ENCODE measurements around the gene SYT14.
"Not testable (repeated sequence)": the region's sequence is repeated elsewhere in the genome, so short reads cannot be mapped to it uniquely, and the experiment has no call there.

SYT14 gene

DNA sequence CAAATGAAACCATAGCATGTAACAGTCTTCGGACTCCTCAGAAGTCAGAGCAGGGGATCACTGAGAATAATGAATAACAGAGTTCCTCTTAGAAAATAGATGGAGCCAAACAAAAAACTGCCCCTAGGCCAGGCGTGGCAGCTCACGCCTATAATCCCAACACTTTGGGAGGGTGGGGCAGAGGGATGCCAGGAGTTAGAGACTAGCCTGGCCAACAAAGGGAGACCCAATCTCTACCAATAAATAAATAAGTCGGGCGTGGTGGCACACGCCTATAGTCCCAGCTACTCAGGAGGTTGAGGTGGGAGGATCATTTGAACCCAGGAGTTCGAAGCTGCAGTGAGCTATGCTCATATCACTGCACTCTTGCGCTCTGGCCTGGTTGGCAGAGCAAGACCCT lies 236.1 kb downstream of the SYT14 start:
- Histone ChIP-seq H3K27me3 (ENCODE audit: control insufficient read depth in 2 of 2, insufficient read depth in 2 of 2, low read length in 2 of 2) (no peaks in the 10 kb centered on the region), H3K4me3 (ENCODE audit: low read length in 2 of 2) (no peak overlapping the region), H3K9ac (ENCODE audit: low read depth in 1 of 2, low read length in 2 of 2) (no peak overlapping the region), H3K4me1 (ENCODE audit: control insufficient read depth in 2 of 2, insufficient read depth in 2 of 2, low read length in 2 of 2) (no peaks in the 10 kb centered on the region), H3K36me3 (ENCODE audit: control insufficient read depth in 2 of 2, insufficient read depth in 2 of 2, low read length in 2 of 2) (no peaks in the 10 kb centered on the region), H3K27ac (ENCODE audit: low read depth in 2 of 2, low read length in 2 of 2) (no peak overlapping the region), H3K9me3 (ENCODE audit: control insufficient read depth in 2 of 2, low read length in 2 of 2) (no peaks in the 10 kb centered on the region)

DNA sequence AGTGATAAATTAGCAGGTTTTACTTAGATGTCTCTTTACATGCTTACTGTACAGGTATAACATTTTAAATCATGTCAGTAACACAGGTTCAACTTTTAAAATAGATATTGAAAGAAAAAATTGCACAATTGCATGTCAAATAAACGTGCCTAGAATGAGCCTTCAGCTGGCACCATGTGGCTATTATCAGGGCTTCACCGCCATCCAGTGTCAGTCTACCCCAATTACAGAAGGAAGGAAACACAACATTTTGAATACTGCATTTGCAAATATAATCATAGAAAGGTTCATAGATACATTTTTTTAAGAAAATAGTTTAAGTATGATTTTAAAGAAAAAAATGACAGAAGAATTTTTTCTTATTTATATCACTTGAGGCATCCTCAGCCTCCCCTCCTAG lies 247.0 kb downstream of the SYT14 start:
- Histone ChIP-seq H3K9me3 (ENCODE audit: control insufficient read depth in 2 of 2, low read length in 2 of 2) (no peaks in the 10 kb centered on the region), H3K4me1 (ENCODE audit: control insufficient read depth in 2 of 2, insufficient read depth in 2 of 2, low read length in 2 of 2) (no peaks in the 10 kb centered on the region), H3K27me3 (ENCODE audit: control insufficient read depth in 2 of 2, insufficient read depth in 2 of 2, low read length in 2 of 2) (no peaks in the 10 kb centered on the region), H3K36me3 (ENCODE audit: control insufficient read depth in 2 of 2, insufficient read depth in 2 of 2, low read length in 2 of 2) (no peaks in the 10 kb centered on the region), H3K4me3 (ENCODE audit: low read length in 2 of 2) (no peak overlapping the region), H3K9ac (ENCODE audit: low read depth in 1 of 2, low read length in 2 of 2) (no peak overlapping the region), H3K27ac (ENCODE audit: low read depth in 2 of 2, low read length in 2 of 2) (no peak overlapping the region)

DNA sequence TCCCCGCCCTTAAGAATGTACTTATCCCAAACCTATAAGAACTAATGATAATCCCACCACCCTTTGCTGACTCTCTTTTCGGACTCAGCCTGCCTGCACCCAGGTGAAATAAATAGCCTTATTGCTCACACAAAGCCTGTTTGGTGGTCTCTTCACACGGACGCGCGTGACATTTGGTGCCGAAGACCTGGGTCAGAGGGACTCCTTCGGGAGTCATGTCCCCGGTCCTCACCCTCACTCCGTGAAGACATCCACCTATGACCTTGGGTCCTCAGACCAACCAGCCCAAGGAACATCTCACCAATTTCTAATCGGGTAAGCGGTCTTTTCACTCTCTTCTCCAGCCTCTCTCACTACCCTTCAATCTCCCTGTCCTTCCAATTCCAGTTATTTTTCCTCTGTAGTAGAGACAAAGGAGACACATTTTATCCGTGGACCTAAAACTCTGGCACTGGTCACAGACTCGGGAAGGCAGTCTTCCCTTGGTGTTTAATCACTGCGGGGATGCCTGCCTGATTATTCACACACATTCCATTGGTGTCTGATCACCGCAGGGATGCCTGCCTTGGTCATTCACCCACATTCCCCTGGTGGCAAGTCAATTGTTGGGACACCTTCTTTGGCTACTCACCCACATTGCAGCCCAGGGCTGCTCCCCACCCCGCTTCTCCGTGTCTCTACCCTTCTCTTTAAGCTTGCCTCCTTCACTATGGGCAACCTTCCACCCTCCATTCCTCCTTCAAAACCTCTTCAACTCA lies 250.0 kb downstream of the SYT14 start:
- H3K36me3 ChIP-seq (ENCODE audit: control insufficient read depth in 2 of 2, insufficient read depth in 2 of 2, low read length in 2 of 2); H3K9ac ChIP-seq (ENCODE audit: low read depth in 1 of 2, low read length in 2 of 2): not testable (repeated sequence)

DNA sequence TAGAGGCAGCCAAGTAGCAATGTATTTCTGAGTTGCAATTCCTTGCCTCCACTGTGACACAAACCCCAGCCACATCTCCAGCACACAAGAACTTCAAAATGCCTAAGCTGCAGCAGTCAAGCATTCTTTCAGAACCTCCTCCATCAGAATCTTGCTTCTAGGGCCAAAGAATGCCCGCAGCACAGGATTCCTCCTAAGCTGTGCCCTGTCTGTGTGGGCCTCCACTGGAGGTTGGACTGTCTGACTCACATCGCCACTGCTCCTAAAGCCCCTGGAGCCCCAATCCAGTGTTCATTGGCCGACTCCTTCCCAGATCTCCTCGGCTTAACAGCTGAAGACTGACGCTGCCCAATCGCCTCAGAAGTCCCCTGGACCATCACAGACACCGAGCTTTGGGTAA lies 251.4 kb downstream of the SYT14 start:
- H3K9me3 ChIP-seq (ENCODE audit: control insufficient read depth in 2 of 2, low read length in 2 of 2) = no peaks in the 10 kb centered on the region
- H3K27ac ChIP-seq (ENCODE audit: low read depth in 2 of 2, low read length in 2 of 2) = no peak overlapping the region
- no peak overlapping the region for H3K4me3 ChIP-seq (ENCODE audit: low read length in 2 of 2)
- no peak overlapping the region for H3K9ac ChIP-seq (ENCODE audit: low read depth in 1 of 2, low read length in 2 of 2)
- no peaks in the 10 kb centered on the region for H3K4me1 ChIP-seq (ENCODE audit: control insufficient read depth in 2 of 2, insufficient read depth in 2 of 2, low read length in 2 of 2)
- H3K27me3 ChIP-seq (ENCODE audit: control insufficient read depth in 2 of 2, insufficient read depth in 2 of 2, low read length in 2 of 2) = no peaks in the 10 kb centered on the region
- H3K36me3 ChIP-seq (ENCODE audit: control insufficient read depth in 2 of 2, insufficient read depth in 2 of 2, low read length in 2 of 2) = no peaks in the 10 kb centered on the region

More for the DNA sequence above, 250.0 kb downstream of the SYT14 start:
- H3K27ac ChIP-seq (ENCODE audit: low read depth in 2 of 2, low read length in 2 of 2); H3K9me3 ChIP-seq (ENCODE audit: control insufficient read depth in 2 of 2, low read length in 2 of 2); H3K4me3 ChIP-seq (ENCODE audit: low read length in 2 of 2); H3K4me1 ChIP-seq (ENCODE audit: control insufficient read depth in 2 of 2, insufficient read depth in 2 of 2, low read length in 2 of 2); H3K27me3 ChIP-seq (ENCODE audit: control insufficient read depth in 2 of 2, insufficient read depth in 2 of 2, low read length in 2 of 2): not testable (repeated sequence)

DNA sequence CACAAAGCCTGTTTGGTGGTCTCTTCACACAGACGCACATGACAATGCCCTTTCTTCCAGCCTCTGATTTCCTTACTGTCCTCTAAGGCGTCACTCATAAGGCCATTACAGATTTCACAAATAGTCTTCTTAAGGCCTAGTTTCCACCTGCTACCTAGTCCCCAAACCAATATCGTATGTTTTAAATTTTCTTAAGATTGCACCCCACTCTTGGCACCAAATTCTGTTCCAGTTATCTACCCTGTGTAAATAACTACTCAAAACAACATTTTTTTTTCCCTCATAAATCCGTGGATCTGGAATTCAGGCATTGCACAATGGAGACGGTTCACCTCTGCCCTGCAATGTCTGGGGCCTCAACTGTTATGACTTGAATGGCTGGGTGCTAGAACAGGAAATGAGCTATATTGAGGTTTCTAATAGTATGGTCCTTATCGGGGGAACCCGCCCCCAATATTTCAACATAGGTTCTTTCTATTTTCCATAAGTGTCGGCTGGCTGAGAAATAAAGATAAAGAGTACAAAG lies 257.7 kb downstream of the SYT14 start:
- no peak overlapping the region for H3K9ac ChIP-seq (ENCODE audit: low read depth in 1 of 2, low read length in 2 of 2)
- H3K27me3 ChIP-seq (ENCODE audit: control insufficient read depth in 2 of 2, insufficient read depth in 2 of 2, low read length in 2 of 2) = no peaks in the 10 kb centered on the region
- H3K36me3 ChIP-seq (ENCODE audit: control insufficient read depth in 2 of 2, insufficient read depth in 2 of 2, low read length in 2 of 2) = no peaks in the 10 kb centered on the region
- H3K4me3 ChIP-seq (ENCODE audit: low read length in 2 of 2) = no peak overlapping the region
- H3K27ac ChIP-seq (ENCODE audit: low read depth in 2 of 2, low read length in 2 of 2) = no peak overlapping the region
- H3K4me1 ChIP-seq (ENCODE audit: control insufficient read depth in 2 of 2, insufficient read depth in 2 of 2, low read length in 2 of 2) = no peaks in the 10 kb centered on the region
- H3K9me3 ChIP-seq (ENCODE audit: control insufficient read depth in 2 of 2, low read length in 2 of 2) = peaks cover 0 to 2% of the 10 kb centered on the region in 2 donors

DNA sequence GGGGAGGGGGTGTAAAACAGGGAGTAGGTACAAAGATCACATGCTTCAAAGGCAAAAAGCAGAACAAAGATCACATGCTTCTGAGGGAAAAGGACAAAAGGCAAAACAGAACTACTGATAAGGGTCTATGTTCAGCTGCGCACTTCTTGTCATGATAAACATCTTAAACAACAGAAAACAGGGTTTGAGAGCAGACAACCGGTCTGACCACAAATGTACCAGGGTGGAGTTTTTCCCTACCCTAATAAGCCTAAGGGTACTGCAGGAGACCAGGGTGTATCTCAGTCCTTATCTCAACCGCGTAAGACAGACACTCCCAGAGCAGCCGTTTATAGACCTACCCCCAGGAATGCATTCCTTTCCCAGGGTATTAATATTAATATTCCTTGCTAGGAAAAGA lies 258.2 kb downstream of the SYT14 start:
- H3K9ac ChIP-seq (ENCODE audit: low read depth in 1 of 2, low read length in 2 of 2); H3K27me3 ChIP-seq (ENCODE audit: control insufficient read depth in 2 of 2, insufficient read depth in 2 of 2, low read length in 2 of 2); H3K4me3 ChIP-seq (ENCODE audit: low read length in 2 of 2); H3K9me3 ChIP-seq (ENCODE audit: control insufficient read depth in 2 of 2, low read length in 2 of 2); H3K36me3 ChIP-seq (ENCODE audit: control insufficient read depth in 2 of 2, insufficient read depth in 2 of 2, low read length in 2 of 2); H3K27ac ChIP-seq (ENCODE audit: low read depth in 2 of 2, low read length in 2 of 2); H3K4me1 ChIP-seq (ENCODE audit: control insufficient read depth in 2 of 2, insufficient read depth in 2 of 2, low read length in 2 of 2): not testable (repeated sequence)

DNA sequence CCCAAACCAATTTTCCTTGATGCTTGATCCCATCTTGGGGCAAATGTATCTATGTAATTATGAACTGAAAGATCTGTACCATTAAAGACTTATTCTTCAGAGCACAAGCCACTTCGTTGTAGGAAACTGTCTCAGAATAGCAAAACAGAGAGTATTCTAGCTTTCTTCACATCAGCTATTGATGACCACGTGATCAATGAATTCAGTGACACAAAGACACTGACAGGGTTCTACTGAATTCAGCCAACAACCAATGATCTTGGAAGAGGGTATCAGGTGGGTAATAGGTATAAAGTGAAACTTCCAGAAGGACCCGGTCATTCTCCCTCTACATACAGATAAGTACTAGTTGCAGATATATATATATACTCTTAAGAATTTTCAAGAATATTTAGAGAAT lies 260.8 kb downstream of the SYT14 start:
- Histone ChIP-seq H3K9me3 (ENCODE audit: control insufficient read depth in 2 of 2, low read length in 2 of 2) (peaks cover 0 to 2% of the 10 kb centered on the region in 2 donors), H3K4me1 (ENCODE audit: control insufficient read depth in 2 of 2, insufficient read depth in 2 of 2, low read length in 2 of 2) (no peaks in the 10 kb centered on the region), H3K9ac (ENCODE audit: low read depth in 1 of 2, low read length in 2 of 2) (no peak overlapping the region), H3K36me3 (ENCODE audit: control insufficient read depth in 2 of 2, insufficient read depth in 2 of 2, low read length in 2 of 2) (no peaks in the 10 kb centered on the region), H3K4me3 (ENCODE audit: low read length in 2 of 2) (no peak overlapping the region), H3K27me3 (ENCODE audit: control insufficient read depth in 2 of 2, insufficient read depth in 2 of 2, low read length in 2 of 2) (no peaks in the 10 kb centered on the region), H3K27ac (ENCODE audit: low read depth in 2 of 2, low read length in 2 of 2) (no peak overlapping the region)

DNA sequence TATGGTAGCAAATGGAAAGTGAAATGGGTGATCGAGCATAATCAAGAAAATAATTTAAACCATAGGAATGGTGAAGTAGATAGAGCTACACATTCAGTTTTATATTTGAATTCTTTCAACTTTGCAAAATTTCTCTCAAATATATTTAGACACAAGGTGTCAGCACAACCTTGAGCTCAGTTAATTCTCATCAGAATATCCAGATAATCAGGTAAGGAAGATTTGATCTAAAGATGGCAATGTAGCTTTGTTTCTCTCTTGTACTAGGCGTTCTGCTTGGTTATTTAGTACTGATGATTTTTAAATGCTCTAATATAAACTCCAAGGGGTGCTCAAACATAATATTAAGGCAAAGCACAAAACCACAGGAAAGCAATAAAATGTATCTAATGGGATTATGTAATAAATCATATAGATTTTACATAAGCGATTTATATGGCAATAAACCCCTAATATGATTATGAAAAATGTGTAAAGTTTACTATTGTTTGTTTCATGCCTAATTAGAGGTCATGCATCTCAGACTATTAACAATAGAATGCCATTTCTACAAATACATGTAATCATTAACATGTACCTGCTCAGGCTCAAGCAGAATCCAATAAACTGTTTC lies 262.2 kb downstream of the SYT14 start:
- Histone ChIP-seq H3K4me1 (ENCODE audit: control insufficient read depth in 2 of 2, insufficient read depth in 2 of 2, low read length in 2 of 2) (no peaks in the 10 kb centered on the region), H3K27ac (ENCODE audit: low read depth in 2 of 2, low read length in 2 of 2) (no peak overlapping the region), H3K4me3 (ENCODE audit: low read length in 2 of 2) (no peak overlapping the region), H3K27me3 (ENCODE audit: control insufficient read depth in 2 of 2, insufficient read depth in 2 of 2, low read length in 2 of 2) (no peaks in the 10 kb centered on the region), H3K9me3 (ENCODE audit: control insufficient read depth in 2 of 2, low read length in 2 of 2) (peaks cover 0 to 2% of the 10 kb centered on the region in 2 donors), H3K9ac (ENCODE audit: low read depth in 1 of 2, low read length in 2 of 2) (no peak overlapping the region), H3K36me3 (ENCODE audit: control insufficient read depth in 2 of 2, insufficient read depth in 2 of 2, low read length in 2 of 2) (no peaks in the 10 kb centered on the region)

DNA sequence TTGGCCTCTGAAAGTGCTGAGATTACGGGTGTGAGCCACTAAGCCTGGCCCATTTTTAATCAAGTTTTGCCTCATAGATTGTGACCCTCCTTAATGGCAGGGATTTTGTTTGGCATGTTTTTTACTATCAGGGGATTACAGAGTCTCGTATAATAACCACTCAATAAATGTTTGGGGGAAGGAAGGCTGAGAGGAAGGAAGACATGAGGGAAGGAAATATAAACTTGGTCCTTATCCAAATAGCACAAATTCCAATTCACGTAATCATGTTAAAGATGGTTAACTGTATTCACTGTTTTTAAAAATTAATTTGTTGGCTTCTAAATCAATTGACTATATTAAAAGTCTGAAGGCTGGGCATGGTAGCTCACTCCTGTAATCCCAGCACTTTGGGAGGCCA lies 263.7 kb downstream of the SYT14 start:
- Histone ChIP-seq H3K27ac (ENCODE audit: low read depth in 2 of 2, low read length in 2 of 2) (no peak overlapping the region), H3K9ac (ENCODE audit: low read depth in 1 of 2, low read length in 2 of 2) (no peak overlapping the region)

DNA sequence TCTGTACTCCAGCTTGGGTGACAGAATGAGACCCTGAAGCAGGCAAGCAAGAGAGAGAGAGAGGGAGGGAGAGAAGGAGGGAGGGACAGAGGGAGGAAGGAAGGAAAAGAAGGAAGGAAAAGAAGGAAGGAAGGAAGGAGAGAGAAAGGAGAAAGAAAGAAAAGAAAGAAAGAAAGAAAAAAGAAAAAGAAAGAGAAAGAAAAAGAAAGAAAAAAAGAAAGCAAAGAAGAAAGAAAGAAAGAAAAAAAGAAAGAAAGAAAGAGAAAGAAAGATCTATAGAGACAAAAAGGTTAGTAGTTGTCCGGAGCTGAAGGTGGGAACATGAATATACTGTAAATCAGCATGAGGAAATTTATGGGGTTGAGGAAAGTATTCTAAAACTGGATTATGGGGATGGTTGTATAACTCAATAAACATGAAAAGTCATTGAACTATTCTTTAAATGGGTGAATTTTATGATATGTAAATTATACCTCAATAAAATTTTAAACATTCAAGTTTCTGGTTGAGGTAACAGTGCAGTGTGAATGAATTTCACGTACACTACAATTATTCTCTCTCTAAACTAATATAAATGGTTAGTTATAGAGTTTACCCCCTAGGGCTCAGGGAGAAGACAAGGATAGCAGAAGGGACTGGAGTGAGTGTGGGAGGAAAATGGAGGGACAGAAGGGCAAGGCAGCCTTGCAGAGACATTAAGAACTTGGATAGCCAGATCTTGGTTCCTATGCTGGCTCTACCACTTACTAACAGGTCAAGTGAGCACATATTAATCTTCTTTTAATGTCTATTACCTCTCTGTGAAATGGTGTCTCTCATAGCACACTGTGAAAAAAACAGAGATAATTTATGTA lies 269.8 kb downstream of the SYT14 start:
- no peak overlapping the region for H3K27ac ChIP-seq (ENCODE audit: low read depth in 2 of 2, low read length in 2 of 2)
- no peak overlapping the region for H3K4me3 ChIP-seq (ENCODE audit: low read length in 2 of 2)
- H3K9me3 ChIP-seq (ENCODE audit: control insufficient read depth in 2 of 2, low read length in 2 of 2) = no peaks in the 10 kb centered on the region

More for the DNA sequence above, 263.7 kb downstream of the SYT14 start:
- H3K27me3 ChIP-seq (ENCODE audit: control insufficient read depth in 2 of 2, insufficient read depth in 2 of 2, low read length in 2 of 2) = no peaks in the 10 kb centered on the region
- H3K4me3 ChIP-seq (ENCODE audit: low read length in 2 of 2) = no peak overlapping the region
- no peaks in the 10 kb centered on the region for H3K36me3 ChIP-seq (ENCODE audit: control insufficient read depth in 2 of 2, insufficient read depth in 2 of 2, low read length in 2 of 2)
- no peaks in the 10 kb centered on the region for H3K4me1 ChIP-seq (ENCODE audit: control insufficient read depth in 2 of 2, insufficient read depth in 2 of 2, low read length in 2 of 2)
- no peaks in the 10 kb centered on the region for H3K9me3 ChIP-seq (ENCODE audit: control insufficient read depth in 2 of 2, low read length in 2 of 2)

More for the DNA sequence above, 269.8 kb downstream of the SYT14 start:
- Histone ChIP-seq H3K36me3 (ENCODE audit: control insufficient read depth in 2 of 2, insufficient read depth in 2 of 2, low read length in 2 of 2) (no peaks in the 10 kb centered on the region), H3K27me3 (ENCODE audit: control insufficient read depth in 2 of 2, insufficient read depth in 2 of 2, low read length in 2 of 2) (no peaks in the 10 kb centered on the region), H3K9ac (ENCODE audit: low read depth in 1 of 2, low read length in 2 of 2) (no peak overlapping the region), H3K4me1 (ENCODE audit: control insufficient read depth in 2 of 2, insufficient read depth in 2 of 2, low read length in 2 of 2) (peaks cover 0 to 7% of the 10 kb centered on the region in 2 donors)

Data from mucosa of rectum (tissue), 2 donors.